SK-N-MC (cell line): ENCODE data around the gene ST8SIA5.

Source experiments
- EZH2 ChIP-seq: fragments of 200-600 bp; sonication (generic); IDR thresholded peaks from one replicate; pipeline ENCODE4 v1.6.1; 2017; ENCODE audit warnings: antibody characterized with exemption
- POLR2AphosphoS5 ChIP-seq: IDR thresholded peaks from 2 replicates; pipeline ENCODE4 v1.6.1; 2012; ENCODE audit warnings: mild to moderate bottlenecking, low read depth, low read length, borderline replicate concordance

GRCh38 chr18:46660957-46661749, 95.7 kb downstream of the ST8SIA5 start:
- TF ChIP-seq POLR2AphosphoS5 (no peak), EZH2 (no peak)
